ENCODE data around the gene NFU1.

The NFU1 gene

DNA sequence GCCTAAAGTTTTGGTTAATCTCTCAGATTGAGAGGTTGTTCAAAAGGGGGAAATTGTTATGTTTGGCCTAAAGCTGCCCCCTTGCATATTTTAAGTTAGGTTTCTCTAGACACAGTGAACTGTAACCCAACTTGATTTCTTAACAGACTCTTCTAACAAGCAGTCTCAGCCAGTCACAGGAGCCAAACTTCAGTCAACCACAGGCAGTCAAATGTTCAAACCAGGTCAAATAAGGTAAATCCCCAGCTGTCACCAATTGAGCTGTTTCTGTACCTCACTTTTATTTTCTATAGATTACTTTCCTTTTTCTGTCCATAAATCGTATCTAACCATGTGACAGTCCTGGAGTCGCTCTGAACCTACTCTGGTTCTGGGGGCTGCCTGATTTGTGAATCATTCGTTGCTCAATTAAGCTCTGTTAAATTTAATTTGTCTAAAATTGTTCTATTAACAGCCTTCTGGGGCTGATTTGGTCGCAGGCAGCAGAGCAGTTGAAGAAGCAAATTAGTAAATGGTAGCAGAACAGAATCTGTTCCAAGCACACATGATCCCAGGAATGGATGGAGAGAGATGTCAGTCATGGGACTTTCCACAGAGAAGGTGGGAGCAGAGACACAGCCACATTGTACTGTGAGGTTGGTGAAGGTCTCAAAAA is 16.4 kb upstream of the NFU1 start:
- Histone ChIP-seq H4K8ac (ENCODE audit: low read depth, low read length) (no peak overlapping the region), H3K23ac (ENCODE audit: low read depth, low read length, poor library complexity) (no peak overlapping the region), H2BK12ac (ENCODE audit: low read length) (no peak overlapping the region), H3K79me1 (ENCODE audit: low read depth, low read length) (no peaks in the 10 kb centered on the region), H2BK15ac (ENCODE audit: low read length) (no peak overlapping the region), H3K36me3 (replicated peaks in 1 of 2; ENCODE audit: control insufficient read depth in 2 of 2, insufficient read depth in 2 of 2, low read length in 2 of 2) (no peaks in the 10 kb centered on the region), H2BK5ac (ENCODE audit: low read length) (no peak overlapping the region), H3K4me1 (ENCODE audit: control insufficient read depth in 2 of 2, insufficient read depth in 1 of 2, low read depth in 1 of 2, low read length in 2 of 2) (peaks cover 0 to 6% of the 10 kb centered on the region in 2 donors), H3K4ac (ENCODE audit: low read length) (no peak overlapping the region), H3K9me3 (replicated peaks in 1 of 2; ENCODE audit: control insufficient read depth in 2 of 2, insufficient read depth in 1 of 2, low read depth in 1 of 2, low read length in 2 of 2) (no peaks in the 10 kb centered on the region), H3K27me3 (ENCODE audit: control insufficient read depth in 3 of 3, insufficient read depth in 3 of 3, low read depth in 1 of 3, low read length in 3 of 3) (no peaks in the 10 kb centered on the region), H3K4me2 (ENCODE audit: insufficient read depth, low read length, poor library complexity, severe bottlenecking) (no peak overlapping the region), H2AK5ac (ENCODE audit: low read depth, low read length) (no peak overlapping the region), H3K9ac (ENCODE audit: low read depth, low read length, poor library complexity) (no peak overlapping the region), H2BK120ac (ENCODE audit: low read depth, low read length) (no peak overlapping the region), H3K4me3 (ENCODE audit: low read length in 2 of 2) (no peak overlapping the region), H3K18ac (ENCODE audit: low read length) (no peak overlapping the region), H2AFZ (ENCODE audit: low read length) (no peak overlapping the region), H3K27ac (replicated peaks; ENCODE audit: low read length) (no peak overlapping the region), H4K91ac (ENCODE audit: low read depth, low read length, poor library complexity) (no peak overlapping the region), H3K14ac (ENCODE audit: low read length) (no peak overlapping the region)
- WGBS, 2 donors (ENCODE audit: extremely low coverage in 2 of 2, insufficient read length in 2 of 2, insufficient replicate concordance in 1 of 2): no CpG with 5 or more reads among the region's 4 CpGs
- DNase-seq (ENCODE audit: low spot score): no peak

DNA sequence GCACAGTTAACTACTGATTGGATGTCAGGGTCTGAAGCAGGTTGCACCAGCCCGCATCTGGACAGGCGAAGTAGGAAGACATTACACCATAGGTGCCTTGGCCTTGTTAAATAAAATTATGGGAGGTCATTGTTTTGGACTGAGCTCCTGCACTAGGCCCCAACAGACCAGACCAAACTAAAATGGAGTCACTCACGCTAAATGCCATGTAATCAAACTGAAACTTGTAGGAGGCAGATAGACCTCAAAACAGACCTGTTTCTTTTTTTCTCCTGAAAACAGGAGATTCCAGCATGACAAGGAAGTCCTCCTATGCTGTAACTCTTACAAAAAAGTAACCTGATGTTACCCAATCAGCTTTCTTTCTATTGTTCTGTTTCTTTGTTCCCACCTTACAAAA is 15.5 kb upstream of the NFU1 start:
- H2AK5ac ChIP-seq (ENCODE audit: low read depth, low read length): no peak overlapping the region

DNA sequence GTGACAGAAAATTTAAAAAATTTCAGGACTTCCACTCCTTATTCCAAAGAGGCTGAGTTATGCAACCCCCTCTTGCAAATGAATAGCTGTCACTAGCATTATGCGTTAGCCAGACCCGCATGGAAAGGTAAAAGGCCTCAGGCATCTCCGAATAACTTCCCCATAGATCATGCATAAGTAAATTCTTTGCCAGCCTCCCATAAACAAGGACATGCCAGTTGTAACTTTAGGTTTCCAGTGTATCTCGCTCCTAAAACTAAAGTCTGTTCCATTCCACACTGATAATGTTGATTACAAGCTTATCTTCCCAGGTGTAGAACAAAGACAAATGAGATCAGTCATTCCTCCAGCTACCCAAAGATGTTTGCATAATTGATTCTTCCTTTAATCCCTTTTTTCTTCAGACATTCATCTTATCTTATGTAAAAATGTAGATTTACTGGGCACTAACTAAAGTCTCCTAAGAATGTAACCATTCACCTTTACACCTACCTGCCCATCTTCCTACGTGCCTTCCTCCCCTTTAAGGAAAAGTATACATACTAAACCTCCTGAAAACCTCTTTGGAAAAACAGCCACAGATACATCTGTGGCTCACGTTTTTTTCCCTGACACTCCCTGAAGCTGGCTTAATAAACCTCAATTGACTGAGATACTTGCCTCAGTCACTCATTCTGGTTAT is 13.6 kb upstream of the NFU1 start:
- H2BK15ac ChIP-seq (ENCODE audit: low read length): no peak overlapping the region
- no peak overlapping the region for H3K4ac ChIP-seq (ENCODE audit: low read length)
- no peak overlapping the region for H3K14ac ChIP-seq (ENCODE audit: low read length)
- no peak overlapping the region for H3K27ac ChIP-seq (replicated peaks; ENCODE audit: low read length)
- no peak overlapping the region for H2BK5ac ChIP-seq (ENCODE audit: low read length)
- no peak overlapping the region for H4K8ac ChIP-seq (ENCODE audit: low read depth, low read length)
- H3K79me1 ChIP-seq (ENCODE audit: low read depth, low read length): no peaks in the 10 kb centered on the region
- H3K23ac ChIP-seq (ENCODE audit: low read depth, low read length, poor library complexity): no peak overlapping the region
- no peak for DNase-seq (ENCODE audit: low spot score)
- no peak overlapping the region for H2BK12ac ChIP-seq (ENCODE audit: low read length)
- H2AFZ ChIP-seq (ENCODE audit: low read length): no peak overlapping the region
- WGBS, 2 donors (ENCODE audit: extremely low coverage in 2 of 2, insufficient read length in 2 of 2, insufficient replicate concordance in 1 of 2): no CpG with 5 or more reads among the region's 6 CpGs
- H3K9ac ChIP-seq (ENCODE audit: low read depth, low read length, poor library complexity): no peak overlapping the region
- no peak overlapping the region for H4K91ac ChIP-seq (ENCODE audit: low read depth, low read length, poor library complexity)
- no peak overlapping the region for H3K18ac ChIP-seq (ENCODE audit: low read length)
- H3K4me1 ChIP-seq (ENCODE audit: control insufficient read depth in 2 of 2, insufficient read depth in 1 of 2, low read depth in 1 of 2, low read length in 2 of 2): peaks cover 0 to 6% of the 10 kb centered on the region in 2 donors
- no peaks in the 10 kb centered on the region for H3K9me3 ChIP-seq (replicated peaks in 1 of 2; ENCODE audit: control insufficient read depth in 2 of 2, insufficient read depth in 1 of 2, low read depth in 1 of 2, low read length in 2 of 2)
- H3K4me2 ChIP-seq (ENCODE audit: insufficient read depth, low read length, poor library complexity, severe bottlenecking): no peak overlapping the region
- no peaks in the 10 kb centered on the region for H3K27me3 ChIP-seq (ENCODE audit: control insufficient read depth in 3 of 3, insufficient read depth in 3 of 3, low read depth in 1 of 3, low read length in 3 of 3)
- no peak overlapping the region for H3K4me3 ChIP-seq (ENCODE audit: low read length in 2 of 2)
- H2AK5ac ChIP-seq (ENCODE audit: low read depth, low read length): no peak overlapping the region
- H3K36me3 ChIP-seq (replicated peaks in 1 of 2; ENCODE audit: control insufficient read depth in 2 of 2, insufficient read depth in 2 of 2, low read length in 2 of 2): no peaks in the 10 kb centered on the region
- H2BK120ac ChIP-seq (ENCODE audit: low read depth, low read length): no peak overlapping the region

More for the DNA sequence above, 15.5 kb upstream of the NFU1 start:
- Histone ChIP-seq H2AFZ (ENCODE audit: low read length) (no peak overlapping the region), H4K8ac (ENCODE audit: low read depth, low read length) (no peak overlapping the region), H3K4ac (ENCODE audit: low read length) (no peak overlapping the region), H3K27ac (replicated peaks; ENCODE audit: low read length) (no peak overlapping the region), H3K4me2 (ENCODE audit: insufficient read depth, low read length, poor library complexity, severe bottlenecking) (no peak overlapping the region), H3K4me1 (ENCODE audit: control insufficient read depth in 2 of 2, insufficient read depth in 1 of 2, low read depth in 1 of 2, low read length in 2 of 2) (peaks cover 0 to 6% of the 10 kb centered on the region in 2 donors), H2BK5ac (ENCODE audit: low read length) (no peak overlapping the region), H3K14ac (ENCODE audit: low read length) (no peak overlapping the region), H4K91ac (ENCODE audit: low read depth, low read length, poor library complexity) (no peak overlapping the region), H3K36me3 (replicated peaks in 1 of 2; ENCODE audit: control insufficient read depth in 2 of 2, insufficient read depth in 2 of 2, low read length in 2 of 2) (no peaks in the 10 kb centered on the region), H3K9me3 (replicated peaks in 1 of 2; ENCODE audit: control insufficient read depth in 2 of 2, insufficient read depth in 1 of 2, low read depth in 1 of 2, low read length in 2 of 2) (no peaks in the 10 kb centered on the region), H3K4me3 (ENCODE audit: low read length in 2 of 2) (no peak overlapping the region), H3K9ac (ENCODE audit: low read depth, low read length, poor library complexity) (no peak overlapping the region), H3K79me1 (ENCODE audit: low read depth, low read length) (no peaks in the 10 kb centered on the region), H2BK12ac (ENCODE audit: low read length) (no peak overlapping the region), H2BK120ac (ENCODE audit: low read depth, low read length) (no peak overlapping the region), H3K27me3 (ENCODE audit: control insufficient read depth in 3 of 3, insufficient read depth in 3 of 3, low read depth in 1 of 3, low read length in 3 of 3) (no peaks in the 10 kb centered on the region), H3K23ac (ENCODE audit: low read depth, low read length, poor library complexity) (no peak overlapping the region), H2BK15ac (ENCODE audit: low read length) (no peak overlapping the region), H3K18ac (ENCODE audit: low read length) (no peak overlapping the region)
- no CpG with 5 or more reads among the region's 3 CpGs for WGBS, 2 donors (ENCODE audit: extremely low coverage in 2 of 2, insufficient read length in 2 of 2, insufficient replicate concordance in 1 of 2)
- DNase-seq (ENCODE audit: low spot score): no peak

DNA sequence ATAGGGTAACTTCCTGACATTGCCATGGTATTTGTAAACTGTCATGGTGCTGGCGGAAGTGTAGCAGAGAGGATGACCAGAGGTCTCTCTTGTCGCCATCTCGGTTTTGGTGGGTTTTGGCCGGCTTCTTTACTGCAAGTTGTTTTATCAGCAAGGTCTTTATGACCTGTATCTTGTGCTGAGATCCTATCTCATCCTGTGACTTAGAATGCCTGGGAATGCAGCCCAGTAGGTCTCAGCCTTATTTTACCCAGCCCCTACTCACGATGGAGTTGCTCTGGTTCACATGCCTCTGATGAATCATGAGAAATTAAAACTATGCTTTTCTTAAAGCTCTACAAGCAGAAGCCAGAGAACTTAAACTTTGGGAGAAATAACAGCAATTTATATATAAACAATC is 12.7 kb upstream of the NFU1 start:
- Histone ChIP-seq H3K4ac (ENCODE audit: low read length) (no peak overlapping the region), H3K14ac (ENCODE audit: low read length) (no peak overlapping the region), H4K91ac (ENCODE audit: low read depth, low read length, poor library complexity) (no peak overlapping the region), H3K4me2 (ENCODE audit: insufficient read depth, low read length, poor library complexity, severe bottlenecking) (no peak overlapping the region), H3K27ac (replicated peaks; ENCODE audit: low read length) (no peak overlapping the region), H3K27me3 (ENCODE audit: control insufficient read depth in 3 of 3, insufficient read depth in 3 of 3, low read depth in 1 of 3, low read length in 3 of 3) (no peaks in the 10 kb centered on the region), H3K4me1 (ENCODE audit: control insufficient read depth in 2 of 2, insufficient read depth in 1 of 2, low read depth in 1 of 2, low read length in 2 of 2) (peaks cover 1 to 6% of the 10 kb centered on the region in 2 donors), H2BK5ac (ENCODE audit: low read length) (no peak overlapping the region), H3K18ac (ENCODE audit: low read length) (no peak overlapping the region), H3K23ac (ENCODE audit: low read depth, low read length, poor library complexity) (no peak overlapping the region), H2BK15ac (ENCODE audit: low read length) (no peak overlapping the region), H3K4me3 (ENCODE audit: low read length in 2 of 2) (no peak overlapping the region), H3K9me3 (replicated peaks in 1 of 2; ENCODE audit: control insufficient read depth in 2 of 2, insufficient read depth in 1 of 2, low read depth in 1 of 2, low read length in 2 of 2) (no peaks in the 10 kb centered on the region), H3K79me1 (ENCODE audit: low read depth, low read length) (no peaks in the 10 kb centered on the region), H3K9ac (ENCODE audit: low read depth, low read length, poor library complexity) (no peak overlapping the region), H2AFZ (ENCODE audit: low read length) (no peak overlapping the region), H4K8ac (ENCODE audit: low read depth, low read length) (no peak overlapping the region), H2AK5ac (ENCODE audit: low read depth, low read length) (no peak overlapping the region), H2BK12ac (ENCODE audit: low read length) (no peak overlapping the region), H3K36me3 (replicated peaks in 1 of 2; ENCODE audit: control insufficient read depth in 2 of 2, insufficient read depth in 2 of 2, low read length in 2 of 2) (no peaks in the 10 kb centered on the region), H2BK120ac (ENCODE audit: low read depth, low read length) (no peak overlapping the region)
- no CpG with 5 or more reads among the region's 5 CpGs for WGBS, 2 donors (ENCODE audit: extremely low coverage in 2 of 2, insufficient read length in 2 of 2, insufficient replicate concordance in 1 of 2)
- no peak for DNase-seq (ENCODE audit: low spot score)

Data from neuronal stem cell (in vitro differentiated cells).